IMR-90 (cell line): ENCODE measurements around the gene PLCL1. TPM values are rescaled to one million over a fixed set of nuclear protein-coding genes. Genes with fewer than 3 reads are reported as not detected.

Experiments
- ATAC-seq: fragments of 200-7000 bp; cut with Tn5 transposase; 2 replicates; pipeline ENCODE4 v1.9.1; 2020; ENCODE audit warnings: low read depth, mild to moderate bottlenecking, moderate library complexity
- BruUV-seq: library from RNA; stranded (reverse); fragments of 400-500 nt; replicated peaks from 2 replicates; lab custom pipeline; 2021; lab: Mats Ljungman, UMichigan
- CTCF ChIA-PET: fragments of 300-600 bp; formaldehyde crosslinking; extraction: SDS; loops from one replicate; lab custom pipeline; 2021; ENCODE audit warnings: antibody characterized with exemption; lab: Yijun Ruan, JAX
- POLR2A ChIA-PET: fragments of 300-600 bp; sonication (Branson Sonifier 250); formaldehyde crosslinking; loops from one replicate; lab custom pipeline; 2022; ENCODE audit warnings: antibody characterized with exemption; ENCODE audit not compliant: unreplicated experiment; lab: Charles Lee
- DNase-seq: peaks from one replicate; pipeline ENCODE4 v3.0.0; 2013
- H2AFZ ChIP-seq: replicated peaks from 2 replicates; pipeline ENCODE3; 2013; ENCODE audit warnings: low read length, mild to moderate bottlenecking; ENCODE audit not compliant: poor library complexity
- H2AK5ac ChIP-seq: 2 replicates; pipeline ENCODE4 v1.6.1; 2013; ENCODE audit warnings: low read depth, low read length, inconsistent platforms
- H2AK9ac ChIP-seq: replicated peaks from 2 replicates; pipeline ENCODE3; 2013; ENCODE audit warnings: mild to moderate bottlenecking, low read depth, low read length, moderate library complexity; ENCODE audit not compliant: poor library complexity
- H2BK120ac ChIP-seq: 2 replicates; pipeline ENCODE4 v1.6.1; 2013; ENCODE audit warnings: low read depth, low read length, inconsistent platforms
- H2BK15ac ChIP-seq: 3 replicates; pipeline ENCODE4 v1.6.1; 2013; ENCODE audit warnings: low read depth, low read length, inconsistent platforms
- H2BK20ac ChIP-seq: 2 replicates; pipeline ENCODE4 v1.6.1; 2013; ENCODE audit warnings: low read depth, mild to moderate bottlenecking, inconsistent platforms, low read length, moderate library complexity
- H2BK5ac ChIP-seq: 2 replicates; pipeline ENCODE4 v1.6.1; 2013; ENCODE audit warnings: mild to moderate bottlenecking, low read depth, low read length, inconsistent platforms; ENCODE audit not compliant: poor library complexity, severe bottlenecking
- H3K14ac ChIP-seq: replicated peaks from 2 replicates; pipeline ENCODE4 v1.6.1; 2013; ENCODE audit warnings: low read depth, low read length, inconsistent platforms
- H3K18ac ChIP-seq: 2 replicates; pipeline ENCODE4 v1.6.1; 2013; ENCODE audit warnings: low read depth, low read length, control low read depth
- H3K23ac ChIP-seq: 2 replicates; pipeline ENCODE4 v1.6.1; 2013; ENCODE audit warnings: low read depth, low read length, inconsistent platforms
- H3K27ac ChIP-seq: 2 replicates; pipeline ENCODE4 v1.5.1; 2013; ENCODE audit warnings: mild to moderate bottlenecking, control low read depth, low read length; ENCODE audit not compliant: insufficient read depth
- H3K27me3 ChIP-seq: 2 replicates; pipeline ENCODE4 v1.6.1; 2013; ENCODE audit warnings: low read length; ENCODE audit not compliant: control insufficient read depth, insufficient read depth
- H3K36me3 ChIP-seq: 2 replicates; pipeline ENCODE4 v1.6.1; 2013; ENCODE audit warnings: low read length, mixed read lengths; ENCODE audit not compliant: control insufficient read depth, insufficient read depth
- H3K4ac ChIP-seq: 2 replicates; pipeline ENCODE4 v1.6.1; 2013; ENCODE audit warnings: low read depth, low read length, inconsistent platforms
- H3K4me1 ChIP-seq: 2 replicates; pipeline ENCODE4 v1.6.1; 2013; ENCODE audit warnings: low read length, mixed read lengths; ENCODE audit not compliant: control insufficient read depth, insufficient read depth
- H3K4me2 ChIP-seq: 2 replicates; pipeline ENCODE4 v1.6.1; 2013; ENCODE audit warnings: low read depth, mild to moderate bottlenecking, control low read depth, low read length, moderate library complexity
- H3K4me3 ChIP-seq: 2 replicates; pipeline ENCODE4 v1.5.1; 2013; ENCODE audit warnings: low read depth, mild to moderate bottlenecking, control low read depth, low read length, moderate library complexity; ENCODE audit not compliant: insufficient read depth
- H3K56ac ChIP-seq: 2 replicates; pipeline ENCODE4 v1.6.1; 2013; ENCODE audit warnings: low read length, inconsistent platforms; ENCODE audit not compliant: insufficient read depth; ENCODE audit errors: extremely low read depth
- H3K79me1 ChIP-seq, 2 experiments: 2 replicates each; pipeline ENCODE4 v1.6.1; 2013; ENCODE audit warnings: low read length in 2 of 2, inconsistent platforms in 1 of 2, low read depth in 1 of 2
- H3K9ac ChIP-seq: 2 replicates; pipeline ENCODE4 v1.6.1; 2013; ENCODE audit warnings: low read depth, low read length, control low read depth
- H3K9me1 ChIP-seq: 2 replicates; pipeline ENCODE4 v1.6.1; 2013; ENCODE audit warnings: low read length, inconsistent platforms; ENCODE audit not compliant: insufficient read depth
- H3K9me3 ChIP-seq: 2 replicates; pipeline ENCODE4 v1.6.1; 2013; ENCODE audit warnings: low read length; ENCODE audit not compliant: control insufficient read depth, insufficient read depth
- H4K20me1 ChIP-seq: 2 replicates; pipeline ENCODE4 v1.6.1; 2013; ENCODE audit warnings: low read length, inconsistent platforms; ENCODE audit not compliant: insufficient read depth
- H4K5ac ChIP-seq: 2 replicates; pipeline ENCODE4 v1.6.1; 2013; ENCODE audit warnings: mild to moderate bottlenecking, low read depth, low read length, control low read depth
- H4K8ac ChIP-seq, 2 experiments: 2 replicates each; pipeline ENCODE4 v1.6.1; 2013; ENCODE audit warnings: low read depth in 2 of 2, low read length in 2 of 2, control low read depth in 1 of 2, inconsistent platforms in 1 of 2
- H4K91ac ChIP-seq: 2 replicates; pipeline ENCODE4 v1.6.1; 2013; ENCODE audit warnings: low read depth, low read length, inconsistent platforms; ENCODE audit not compliant: insufficient read depth
- BHLHE40 ChIP-seq: fragments of 150-350 bp; IDR thresholded peaks from 2 replicates; pipeline ENCODE4 v1.6.1; 2016; ENCODE audit warnings: mild to moderate bottlenecking, low read depth, low read length
- CEBPB ChIP-seq: IDR thresholded peaks from 2 replicates; pipeline ENCODE4 v1.6.1; 2012; ENCODE audit warnings: low read depth, low read length, improper control_type of control experiment
- CHD1 ChIP-seq: IDR thresholded peaks from 2 replicates; pipeline ENCODE4 v1.6.1; 2012; ENCODE audit warnings: low read depth, low read length, improper control_type of control experiment
- CTCF ChIP-seq: conservative IDR thresholded peaks from 2 replicates; pipeline ENCODE4 v1.5.1; 2012; ENCODE audit warnings: mild to moderate bottlenecking, low read depth, low read length, improper control_type of control experiment
- ELK1 ChIP-seq: fragments of 150-350 bp; IDR thresholded peaks from 2 replicates; pipeline ENCODE4 v1.6.1; 2016; ENCODE audit warnings: low read depth, mild to moderate bottlenecking, low read length, moderate library complexity, borderline replicate concordance
- FOS ChIP-seq: fragments of 150-350 bp; IDR thresholded peaks from 2 replicates; pipeline ENCODE4 v1.6.1; 2016; ENCODE audit warnings: low read depth, low read length
- MAFK ChIP-seq: IDR thresholded peaks from 2 replicates; pipeline ENCODE4 v1.6.1; 2012; ENCODE audit warnings: low read depth, low read length, improper control_type of control experiment
- MAZ ChIP-seq: IDR thresholded peaks from 2 replicates; pipeline ENCODE4 v1.6.1; 2012; ENCODE audit warnings: low read depth, mild to moderate bottlenecking, low read length, improper control_type of control experiment, moderate library complexity, borderline replicate concordance
- MXI1 ChIP-seq: IDR thresholded peaks from 2 replicates; pipeline ENCODE4 v1.6.1; 2012; ENCODE audit warnings: low read depth, mild to moderate bottlenecking, low read length, moderate library complexity, borderline replicate concordance
- NFE2L2 ChIP-seq: fragments of 150-350 bp; IDR thresholded peaks from 2 replicates; pipeline ENCODE4 v1.6.1; 2016; ENCODE audit warnings: low read depth, mild to moderate bottlenecking, low read length
- POLR2A ChIP-seq: IDR thresholded peaks from 2 replicates; pipeline ENCODE4 v1.6.1; 2012; ENCODE audit warnings: mild to moderate bottlenecking, low read depth, low read length
- RAD21 ChIP-seq: IDR thresholded peaks from 2 replicates; pipeline ENCODE4 v1.6.1; 2012; ENCODE audit warnings: low read length, improper control_type of control experiment
- RCOR1 ChIP-seq: IDR thresholded peaks from 2 replicates; pipeline ENCODE4 v1.6.1; 2012; ENCODE audit warnings: mild to moderate bottlenecking, low read length, improper control_type of control experiment; ENCODE audit not compliant: insufficient replicate concordance
- RFX5 ChIP-seq: IDR thresholded peaks from 2 replicates; pipeline ENCODE4 v1.8.0; 2012; ENCODE audit warnings: low read depth, mild to moderate bottlenecking, low read length, moderate library complexity
- SMC3 ChIP-seq: fragments of 150-350 bp; IDR thresholded peaks from 2 replicates; pipeline ENCODE4 v1.6.1; 2016; ENCODE audit warnings: low read depth, mild to moderate bottlenecking, antibody characterized with exemption, low read length, moderate library complexity
- USF2 ChIP-seq: fragments of 150-350 bp; IDR thresholded peaks from 2 replicates; pipeline ENCODE4 v1.6.1; 2017; ENCODE audit warnings: mild to moderate bottlenecking, antibody characterized with exemption, low read length, low read depth
- WGBS, 2 experiments: methylation state at CpG; one replicate each; pipeline versions ENCODE4 v1.1.5 to v1.1.7; 2013; ENCODE audit warnings: missing lambda C conversion rate in 2 of 2; ENCODE audit not compliant: insufficient read length in 1 of 2; ENCODE audit errors: extremely low coverage in 2 of 2; 5-methylcytosine and 5-hydroxymethylcytosine counted together
- dilution Hi-C: fragments of 300-500 bp; cut with HindIII; formaldehyde crosslinking; loops from one replicate; pipeline ENCODE4 v1.14.3; 2018; ENCODE audit warnings: low sequenced_read_pairs; ENCODE audit not compliant: unreplicated experiment
- in situ Hi-C: fragments of 300-500 bp; cut with MboI; formaldehyde crosslinking; loops from 3 replicates; pipeline ENCODE4 v1.14.3; 2019; ENCODE audit warnings: low sequenced_read_pairs, inconsistent platforms, mixed read lengths
- intact Hi-C: fragments of 100-400 bp; cut with micrococcal nuclease; formaldehyde crosslinking; loops from 2 replicates; pipeline ENCODE4 v1.10.0; 2022
- polyA plus RNA-seq, 3 experiments: library from polyadenylated mRNA; depleted of rRNA; stranded (reverse); fragments of >200 nt; gene quantifications; 2 replicates each; pipeline ENCODE4 v1.2.3, GENCODE V29; 2012; ENCODE audit warnings: low replicate concordance in 1 of 3
- total RNA-seq: library from RNA; depleted of rRNA; stranded (reverse); fragments of >200 nt; gene quantifications from 2 replicates; pipeline ENCODE4 v1.2.3, GENCODE V29; 2012

PLCL1 gene
- total and polyA plus RNA-seq, 2 of the 4 experiments (the other 2 are of a cell fraction), result 0.14 to 0.18 TPM

GRCh38 chr2:197839327-197839726 lies 34.9 kb downstream of the PLCL1 start:
- Histone ChIP-seq H3K79me1 (no peaks in the 10 kb centered on the region), H3K9ac (no peak overlapping the region), H2BK20ac (no peak overlapping the region), H2BK15ac (no peak overlapping the region), H4K8ac (no peak overlapping the region), H3K4ac (no peak overlapping the region), H2BK120ac (no peak overlapping the region), H3K36me3 (no peaks in the 10 kb centered on the region), H3K27me3 (no peaks in the 10 kb centered on the region), H3K23ac (no peak overlapping the region), H3K4me2 (no peak overlapping the region), H4K91ac (no peak overlapping the region), H2BK5ac (no peak overlapping the region), H3K27ac (no peak overlapping the region), H3K56ac (no peak overlapping the region), H3K14ac (no peak overlapping the region), H2AK9ac (no peak overlapping the region), H4K20me1 (no peaks in the 10 kb centered on the region), H3K9me1 (no peaks in the 10 kb centered on the region), H2AFZ (no peak overlapping the region), H3K18ac (no peak overlapping the region), H3K9me3 (no peaks in the 10 kb centered on the region), H3K4me1 (0 out of 2 replicates have a peak, but pooled peaks cover 2% of the 10 kb centered on the region), H3K4me3 (no peak overlapping the region), H4K5ac (no peak overlapping the region), H2AK5ac (no peak overlapping the region)
- in situ Hi-C loops (no loop called here), intact Hi-C loops (no loop called here), dilution Hi-C loops (no loop called here)
- ChIA-PET POLR2A (no interaction called here), CTCF (interaction anchor here (1.4 kb wide), 1 partner anchor 26 kb away, joined by 3 read pairs; no protein-coding TSS in a partner anchor)
- TF ChIP-seq MAFK (no peak), CTCF (no peak), USF2 (no peak), CEBPB (no peak), RCOR1 (no peak), POLR2A (no peak), ELK1 (no peak), BHLHE40 (no peak), MAZ (no peak), NFE2L2 (no peak), CHD1 (no peak), RFX5 (no peak), MXI1 (no peak), RAD21 (no peak), FOS (no peak), SMC3 (no peak)
- 71% methylated on average over 1 of the region's 5 CpGs; no CpG with 5 or more reads in 1 of the 2 experiments for WGBS, 2 experiments
- DNase-seq (no peak), ATAC-seq (no peak)
- BruUV-seq, result no TSS peak
